GM19324 (cell line): ENCODE data around the gene C19orf25.

Source experiments
- ATAC-seq: cut with Tn5 transposase; IDR thresholded peaks from one replicate; pipeline ENCODE4 v1.9.1; 2021; ENCODE audit warnings: mild to moderate bottlenecking, moderate library complexity; ENCODE audit not compliant: unreplicated experiment, low FRiP score

Gene C19orf25

DNA sequence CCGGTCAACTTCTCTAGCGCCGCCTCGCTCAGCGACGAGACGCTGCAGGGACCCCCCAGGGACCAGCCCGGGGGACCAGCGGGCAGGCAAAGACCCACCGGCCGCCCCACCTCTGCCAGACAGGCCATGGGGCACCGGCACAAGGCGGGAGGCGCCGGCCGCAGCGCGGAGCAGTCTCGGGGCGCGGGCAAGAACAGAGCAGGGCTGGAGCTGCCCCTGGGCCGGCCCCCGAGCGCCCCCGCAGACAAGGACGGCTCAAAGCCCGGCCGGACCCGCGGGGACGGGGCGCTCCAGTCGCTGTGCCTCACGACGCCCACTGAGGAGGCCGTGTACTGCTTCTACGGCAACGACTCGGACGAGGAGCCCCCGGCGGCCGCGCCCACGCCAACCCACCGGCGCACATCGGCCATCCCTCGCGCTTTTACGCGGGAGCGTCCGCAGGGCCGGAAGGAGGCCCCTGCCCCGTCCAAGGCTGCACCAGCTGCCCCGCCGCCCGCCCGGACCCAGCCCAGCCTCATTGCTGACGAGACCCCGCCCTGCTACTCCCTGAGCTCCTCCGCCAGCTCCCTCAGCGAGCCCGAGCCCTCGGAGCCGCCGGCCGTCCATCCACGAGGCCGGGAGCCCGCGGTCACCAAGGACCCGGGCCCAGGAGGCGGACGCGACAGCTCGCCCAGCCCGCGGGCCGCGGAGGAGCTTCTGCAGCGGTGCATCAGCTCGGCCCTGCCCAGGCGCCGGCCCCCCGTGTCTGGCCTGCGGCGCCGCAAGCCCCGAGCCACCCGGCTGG lies 11.3 kb downstream of the C19orf25 start:
- ATAC-seq: no peak

DNA sequence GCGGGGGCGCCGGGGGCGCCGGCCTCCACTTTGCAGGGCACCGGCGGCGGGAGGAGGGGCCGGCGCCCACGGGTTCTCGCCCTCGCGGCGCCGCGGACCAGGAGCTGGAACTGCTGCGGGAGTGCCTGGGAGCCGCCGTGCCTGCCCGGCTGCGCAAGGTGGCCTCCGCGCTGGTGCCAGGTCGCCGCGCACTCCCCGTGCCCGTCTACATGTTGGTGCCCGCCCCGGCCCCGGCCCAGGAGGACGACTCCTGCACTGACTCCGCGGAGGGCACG lies 11.9 kb downstream of the C19orf25 start:
- ATAC-seq: no peak

DNA sequence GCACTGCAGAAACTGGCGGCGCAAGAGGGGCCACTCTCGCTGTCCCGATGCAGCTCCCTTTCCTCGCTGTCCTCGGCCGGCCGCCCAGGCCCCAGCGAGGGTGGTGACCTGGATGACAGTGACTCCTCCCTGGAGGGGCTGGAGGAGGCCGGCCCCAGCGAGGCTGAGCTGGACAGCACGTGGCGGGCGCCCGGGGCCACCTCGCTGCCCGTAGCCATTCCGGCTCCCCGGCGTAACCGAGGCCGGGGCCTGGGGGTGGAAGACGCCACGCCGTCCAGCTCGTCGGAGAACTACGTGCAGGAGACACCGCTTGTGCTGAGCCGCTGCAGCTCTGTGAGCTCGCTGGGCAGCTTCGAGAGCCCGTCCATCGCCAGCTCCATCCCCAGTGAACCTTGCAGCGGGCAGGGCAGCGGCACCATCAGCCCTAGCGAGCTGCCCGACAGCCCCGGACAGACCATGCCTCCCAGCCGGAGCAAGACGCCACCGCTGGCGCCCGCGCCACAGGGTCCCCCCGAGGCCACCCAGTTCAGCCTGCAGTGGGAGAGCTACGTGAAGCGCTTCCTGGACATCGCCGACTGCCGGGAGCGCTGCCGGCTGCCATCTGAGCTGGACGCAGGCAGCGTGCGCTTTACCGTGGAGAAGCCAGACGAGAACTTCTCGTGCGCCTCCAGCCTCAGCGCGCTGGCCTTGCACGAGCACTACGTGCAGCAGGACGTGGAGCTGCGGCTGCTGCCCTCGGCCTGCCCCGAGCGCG lies 12.4 kb downstream of the C19orf25 start:
- no peak for ATAC-seq

DNA sequence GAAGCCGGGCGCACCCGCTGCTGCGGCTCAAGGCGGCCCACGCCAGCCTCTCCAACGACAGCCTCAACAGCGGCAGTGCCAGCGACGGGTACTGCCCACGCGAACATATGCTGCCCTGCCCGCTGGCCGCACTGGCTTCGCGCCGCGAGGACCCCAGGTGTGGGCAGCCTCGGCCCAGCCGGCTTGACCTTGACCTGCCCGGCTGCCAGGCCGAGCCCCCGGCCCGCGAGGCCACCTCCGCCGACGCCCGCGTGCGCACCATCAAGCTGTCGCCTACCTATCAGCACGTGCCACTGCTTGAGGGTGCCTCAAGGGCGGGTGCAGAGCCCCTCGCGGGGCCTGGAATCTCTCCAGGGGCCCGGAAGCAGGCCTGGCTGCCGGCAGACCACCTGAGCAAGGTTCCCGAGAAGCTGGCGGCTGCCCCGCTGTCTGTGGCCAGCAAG lies 13.0 kb downstream of the C19orf25 start:
- no peak for ATAC-seq

DNA sequence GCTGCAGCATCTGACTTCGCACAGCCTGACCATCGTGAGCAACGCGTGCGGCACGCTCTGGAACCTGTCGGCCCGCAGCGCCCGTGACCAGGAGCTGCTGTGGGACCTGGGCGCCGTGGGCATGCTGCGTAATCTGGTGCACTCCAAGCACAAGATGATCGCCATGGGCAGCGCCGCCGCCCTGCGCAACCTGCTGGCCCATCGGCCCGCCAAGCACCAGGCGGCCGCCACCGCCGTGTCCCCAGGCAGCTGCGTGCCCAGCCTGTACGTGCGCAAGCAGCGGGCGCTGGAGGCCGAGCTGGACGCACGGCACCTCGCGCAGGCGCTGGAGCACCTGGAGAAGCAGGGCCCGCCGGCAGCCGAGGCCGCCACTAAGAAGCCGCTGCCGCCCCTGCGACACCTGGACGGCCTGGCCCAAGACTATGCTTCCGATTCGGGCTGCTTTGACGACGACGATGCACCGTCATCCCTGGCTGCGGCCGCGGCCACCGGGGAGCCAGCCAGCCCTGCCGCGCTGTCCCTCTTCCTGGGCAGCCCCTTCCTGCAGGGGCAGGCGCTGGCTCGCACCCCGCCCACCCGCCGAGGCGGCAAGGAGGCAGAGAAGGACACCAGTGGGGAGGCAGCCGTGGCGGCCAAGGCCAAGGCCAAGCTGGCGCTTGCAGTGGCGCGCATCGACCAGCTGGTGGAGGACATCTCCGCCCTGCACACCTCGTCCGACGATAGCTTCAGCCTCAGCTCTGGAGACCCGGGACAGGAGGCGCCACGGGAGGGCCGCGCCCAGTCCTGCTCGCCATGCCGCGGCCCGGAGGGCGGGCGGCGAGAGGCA lies 13.6 kb downstream of the C19orf25 start:
- no peak for ATAC-seq

DNA sequence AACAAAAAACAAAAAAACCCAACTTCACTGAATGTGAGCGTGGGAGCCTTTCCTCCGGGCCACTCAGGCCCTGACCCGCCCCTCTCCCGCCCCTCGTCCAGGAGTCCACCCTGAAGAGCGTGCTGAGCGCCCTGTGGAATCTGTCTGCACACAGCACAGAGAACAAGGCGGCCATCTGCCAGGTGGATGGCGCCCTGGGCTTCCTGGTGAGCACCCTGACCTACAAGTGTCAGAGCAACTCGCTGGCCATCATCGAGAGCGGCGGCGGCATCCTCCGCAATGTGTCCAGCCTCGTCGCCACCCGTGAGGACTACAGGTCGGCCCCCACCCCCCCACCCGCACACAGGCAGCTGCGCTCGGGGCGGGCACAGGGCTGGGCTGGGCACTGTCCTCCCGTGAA lies 17.2 kb downstream of the C19orf25 start:
- no peak for ATAC-seq

DNA sequence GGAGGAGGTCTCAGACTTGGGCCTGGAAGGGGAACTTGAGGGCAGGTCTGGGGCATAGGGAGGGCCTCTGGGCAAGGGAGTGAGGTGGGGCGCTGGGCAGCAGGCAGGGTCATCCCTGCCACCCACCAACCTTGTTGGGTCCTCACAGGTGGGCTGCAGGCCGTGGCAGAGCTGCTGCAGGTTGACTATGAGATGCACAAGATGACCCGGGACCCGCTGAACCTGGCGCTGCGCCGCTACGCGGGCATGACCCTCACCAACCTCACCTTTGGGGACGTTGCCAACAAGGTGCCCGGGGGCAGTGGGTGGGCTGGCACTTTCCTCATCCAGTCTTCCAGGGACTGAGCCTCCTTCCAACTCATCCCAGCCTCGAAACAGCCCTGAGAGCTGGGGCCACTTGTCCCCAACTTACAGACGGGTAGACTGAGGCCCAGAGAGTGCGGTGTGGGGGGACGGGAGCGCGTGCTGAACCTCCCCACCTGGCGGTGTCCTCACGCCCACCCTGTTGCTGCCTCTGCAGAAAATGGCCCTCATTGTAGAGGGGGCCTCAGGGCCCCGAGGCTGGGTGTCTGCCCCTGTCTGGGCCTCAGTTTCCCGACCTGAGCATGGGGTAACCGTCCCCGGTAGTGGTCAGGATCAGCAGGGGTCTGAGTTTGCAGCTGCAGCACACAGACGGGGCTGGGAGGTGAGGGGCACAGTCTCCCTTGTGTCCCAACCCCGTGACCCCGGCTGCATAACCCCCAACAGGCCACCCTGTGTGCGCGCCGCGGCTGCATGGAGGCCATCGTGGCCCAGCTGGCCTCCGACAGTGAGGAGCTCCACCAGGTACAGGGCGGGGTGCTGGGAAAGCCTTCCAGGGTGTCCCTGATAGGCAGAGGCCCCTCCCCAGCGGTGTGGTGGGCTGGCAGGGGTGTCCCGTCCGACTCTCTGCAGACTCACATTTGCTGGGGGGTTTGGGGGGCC lies 18.7 kb downstream of the C19orf25 start:
- no peak for ATAC-seq

DNA sequence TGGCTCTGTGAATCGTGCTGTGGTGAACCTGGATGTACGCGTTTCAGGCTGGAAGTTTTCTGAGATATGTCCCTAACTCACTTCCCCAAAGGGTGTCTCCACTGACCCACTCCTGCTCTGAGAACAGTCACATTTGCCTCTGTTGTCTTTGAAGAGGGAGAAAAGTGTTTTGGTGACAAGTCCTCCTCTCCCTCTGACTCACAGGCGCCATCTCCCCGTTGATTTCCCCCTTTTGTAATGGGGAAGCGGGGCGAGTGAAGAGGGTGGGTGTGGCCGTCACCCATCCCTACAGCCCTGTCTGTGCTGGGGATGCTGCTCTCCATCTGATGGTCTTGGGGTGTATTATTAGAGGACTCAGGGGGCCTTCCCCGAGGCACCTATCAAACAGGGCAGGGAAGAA lies 19.5 kb downstream of the C19orf25 start:
- ATAC-seq: no peak

DNA sequence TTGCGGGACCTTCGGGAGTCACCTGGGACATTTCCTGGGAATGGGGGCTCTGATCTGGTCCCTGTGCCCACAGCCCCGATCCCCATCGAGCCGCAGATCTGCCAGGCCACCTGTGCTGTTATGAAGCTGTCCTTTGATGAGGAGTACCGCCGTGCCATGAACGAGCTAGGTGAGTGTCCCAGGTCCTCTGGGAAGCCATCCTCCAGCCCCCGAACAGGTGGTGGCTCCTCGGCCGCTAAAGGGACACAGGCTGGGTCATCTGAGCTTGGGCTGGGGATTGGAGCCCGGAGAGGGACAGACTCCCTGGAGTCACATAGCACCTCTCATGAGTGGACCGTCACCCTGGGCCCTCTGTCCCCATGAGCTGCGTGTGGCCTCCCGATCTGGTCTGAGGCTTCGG lies 21.1 kb downstream of the C19orf25 start:
- ATAC-seq: no peak

DNA sequence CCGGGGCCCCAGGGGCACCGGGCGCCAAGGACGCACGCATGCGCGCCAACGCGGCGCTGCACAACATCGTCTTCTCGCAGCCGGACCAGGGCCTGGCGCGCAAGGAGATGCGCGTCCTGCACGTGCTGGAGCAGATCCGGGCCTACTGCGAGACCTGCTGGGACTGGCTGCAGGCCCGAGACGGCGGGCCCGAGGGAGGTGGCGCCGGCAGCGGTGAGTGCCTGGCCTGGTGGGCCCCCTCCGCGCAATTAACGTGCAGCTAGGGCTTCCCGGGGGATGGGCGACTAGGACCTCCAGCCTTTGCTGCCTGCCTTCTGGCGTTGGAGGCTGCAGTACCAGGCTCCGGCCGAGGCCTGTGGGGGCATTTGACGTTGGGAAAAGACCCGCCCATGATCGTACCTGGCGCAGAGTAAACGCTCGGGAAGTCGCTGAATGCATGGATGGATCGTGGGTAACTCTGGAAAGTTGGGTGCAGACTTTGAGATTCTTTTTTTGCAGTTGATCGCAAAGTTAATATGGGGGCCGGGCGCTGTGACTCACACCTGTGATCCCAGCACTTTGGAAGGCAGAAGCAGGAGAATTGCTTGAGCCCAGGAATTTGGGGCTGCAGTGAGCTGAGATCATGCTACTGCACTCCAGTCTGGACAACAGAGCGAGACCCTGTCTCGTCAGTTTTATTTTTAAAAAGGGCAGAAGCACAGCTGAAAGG lies 21.8 kb downstream of the C19orf25 start:
- no peak for ATAC-seq

DNA sequence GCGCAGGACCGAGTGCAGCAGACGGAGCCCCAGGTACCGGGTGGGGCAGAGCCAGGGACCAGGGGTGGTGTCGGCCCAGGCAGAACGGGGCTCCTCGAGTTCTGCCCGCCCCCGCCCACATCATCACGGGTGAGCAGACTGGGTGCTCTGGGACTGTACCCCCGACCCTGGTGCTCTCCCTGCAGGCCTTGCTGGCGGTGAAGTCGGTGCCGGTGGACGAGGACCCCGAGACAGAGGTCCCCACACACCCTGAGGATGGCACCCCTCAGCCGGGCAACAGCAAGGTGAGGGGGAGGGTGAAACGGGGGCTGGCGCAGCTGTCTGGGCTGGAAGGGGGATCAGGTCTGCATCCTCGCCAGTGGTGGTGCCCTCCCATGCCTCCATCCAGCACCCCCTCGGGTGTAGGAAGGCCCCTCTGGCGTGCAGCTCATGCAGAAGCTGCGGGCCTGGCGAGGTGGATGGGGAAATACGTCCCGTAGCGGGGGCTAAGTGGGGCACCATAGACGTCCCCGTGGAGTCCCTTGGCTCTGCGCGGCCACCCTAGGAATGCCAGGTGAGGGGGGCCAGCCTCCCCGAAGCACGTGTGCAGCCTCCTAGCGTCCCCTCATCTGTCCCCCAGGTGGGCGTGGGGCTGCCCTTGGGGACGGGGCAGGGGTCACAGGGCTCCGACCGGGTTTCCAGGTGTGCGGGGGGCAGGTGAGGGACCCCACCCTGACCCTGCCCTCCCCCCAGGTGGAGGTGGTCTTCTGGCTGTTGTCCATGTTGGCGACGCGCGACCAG lies 22.7 kb downstream of the C19orf25 start:
- ATAC-seq: no peak

DNA sequence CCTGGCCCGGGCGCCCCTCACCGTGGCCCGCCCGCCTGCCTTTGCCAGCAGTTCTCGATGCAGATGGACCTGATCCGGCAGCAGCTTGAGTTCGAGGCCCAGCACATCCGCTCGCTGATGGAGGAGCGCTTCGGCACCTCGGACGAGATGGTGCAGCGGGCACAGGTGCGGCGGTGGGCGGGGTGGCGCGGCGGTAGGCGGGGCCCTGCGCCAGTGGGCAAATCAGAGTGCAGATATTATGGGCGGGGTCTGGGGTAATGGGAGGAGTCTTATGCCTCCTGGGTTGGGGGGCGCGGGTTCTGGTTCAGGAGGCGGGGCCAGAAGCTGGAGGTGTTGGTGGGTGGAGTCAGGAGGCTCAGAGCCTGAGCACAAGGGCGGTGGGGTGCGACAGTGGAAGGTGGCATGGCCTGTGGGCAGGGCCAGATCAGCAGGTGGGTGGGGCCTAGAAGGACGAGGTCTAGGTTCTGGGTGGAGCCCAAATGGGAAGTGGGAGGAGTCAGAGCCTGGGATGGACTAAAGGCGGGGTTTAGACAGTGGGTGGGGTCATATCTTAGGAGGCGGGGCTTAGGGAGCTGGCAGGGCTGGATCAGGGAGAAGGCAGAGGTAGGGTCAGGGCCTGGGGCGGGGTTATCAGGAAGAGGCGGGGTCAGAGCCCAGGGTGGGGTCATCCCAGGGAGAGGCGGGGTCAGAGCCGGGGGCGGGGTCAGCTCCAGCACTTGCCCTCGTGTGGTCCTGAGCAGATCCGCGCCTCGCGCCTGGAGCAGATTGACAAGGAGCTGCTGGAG lies 23.5 kb downstream of the C19orf25 start:
- no peak for ATAC-seq

DNA sequence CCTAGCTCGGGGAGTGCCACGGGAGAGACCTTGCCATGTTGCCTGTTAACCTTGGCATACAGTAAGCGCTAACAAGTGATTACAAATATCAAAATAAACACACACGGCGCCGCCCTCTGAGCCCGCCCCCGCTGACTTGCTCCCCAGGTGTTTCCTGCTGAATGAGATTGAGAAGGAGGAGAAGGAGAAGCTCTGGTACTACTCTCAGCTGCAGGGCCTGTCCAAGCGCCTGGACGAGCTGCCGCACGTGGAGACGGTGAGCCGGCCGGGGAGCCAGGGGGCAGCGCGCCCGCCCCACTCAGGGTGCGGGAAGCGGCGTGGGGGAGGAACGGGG lies 24.0 kb downstream of the C19orf25 start:
- no peak for ATAC-seq

DNA sequence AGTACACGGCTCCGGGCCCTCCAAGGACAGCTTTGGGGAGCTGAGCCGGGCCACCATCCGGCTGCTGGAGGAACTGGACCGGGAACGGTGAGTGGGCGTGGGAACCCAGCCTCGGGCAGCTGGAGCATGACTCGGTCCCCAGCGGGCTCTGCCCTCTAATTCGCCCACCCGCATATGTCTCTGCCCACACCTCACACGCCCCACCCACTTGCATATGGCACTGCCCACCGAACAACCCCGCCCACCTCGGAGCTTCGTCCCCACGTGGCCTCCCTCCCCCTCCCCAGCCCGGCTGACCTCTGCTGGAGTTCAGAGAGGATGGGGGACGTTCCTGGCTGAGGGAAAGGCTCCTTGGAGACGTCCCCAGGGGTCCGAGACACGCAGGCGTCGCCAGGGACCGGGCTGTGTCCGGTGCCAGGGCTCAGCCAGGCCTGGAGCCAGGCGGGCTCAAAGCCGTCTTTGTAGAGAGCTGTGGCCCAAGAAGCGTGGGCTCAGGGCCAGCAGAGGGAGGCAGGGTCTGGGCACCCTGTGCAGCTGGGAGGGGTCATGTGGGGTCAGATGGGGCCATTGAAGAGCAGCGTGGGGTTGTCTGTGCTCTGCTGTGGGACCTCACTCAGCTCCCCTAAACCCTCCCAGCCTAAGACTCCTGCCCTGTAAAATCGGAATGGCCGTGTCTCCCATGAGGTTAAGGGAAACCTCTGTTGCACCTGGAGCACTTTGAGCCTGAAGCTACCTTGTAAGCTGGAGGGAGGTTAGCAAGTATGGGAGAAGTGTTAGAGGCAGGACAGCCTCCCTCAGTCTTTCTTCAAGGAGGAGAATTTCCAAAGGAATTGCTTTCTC lies 25.3 kb downstream of the C19orf25 start:
- no peak for ATAC-seq

DNA sequence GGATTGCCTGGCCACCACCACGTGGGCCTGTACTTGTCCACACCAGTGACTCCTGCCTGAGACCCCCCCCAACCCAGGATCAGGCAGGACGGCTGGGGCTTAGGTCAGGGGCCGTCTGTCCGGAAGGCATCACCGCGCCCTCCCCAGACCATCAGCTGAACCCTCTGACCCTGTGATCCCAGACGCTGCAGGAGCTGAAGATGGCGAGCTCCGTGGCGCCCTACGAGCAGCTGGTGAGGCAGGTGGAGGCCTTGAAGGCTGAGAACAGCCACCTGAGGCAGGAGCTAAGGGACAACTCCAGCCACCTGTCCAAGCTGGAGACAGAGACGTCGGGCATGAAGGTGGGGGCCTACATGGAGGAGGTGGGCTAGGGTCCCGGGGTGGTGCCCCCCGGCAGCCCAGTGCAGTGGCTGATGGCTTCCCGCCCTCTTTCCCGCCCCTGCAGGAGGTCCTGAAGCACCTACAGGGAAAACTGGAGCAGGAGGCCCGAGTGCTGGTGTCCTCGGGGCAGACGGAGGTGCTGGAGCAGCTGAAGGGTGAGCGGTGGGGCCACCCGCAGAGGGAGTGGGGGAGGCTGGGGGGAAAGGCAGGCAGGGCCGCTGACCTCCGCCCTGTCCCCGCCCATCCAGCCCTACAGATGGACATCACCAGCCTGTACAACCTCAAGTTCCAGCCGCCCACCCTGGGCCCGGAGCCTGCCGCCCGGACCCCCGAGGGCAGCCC lies 26.1 kb downstream of the C19orf25 start:
- no peak for ATAC-seq

DNA sequence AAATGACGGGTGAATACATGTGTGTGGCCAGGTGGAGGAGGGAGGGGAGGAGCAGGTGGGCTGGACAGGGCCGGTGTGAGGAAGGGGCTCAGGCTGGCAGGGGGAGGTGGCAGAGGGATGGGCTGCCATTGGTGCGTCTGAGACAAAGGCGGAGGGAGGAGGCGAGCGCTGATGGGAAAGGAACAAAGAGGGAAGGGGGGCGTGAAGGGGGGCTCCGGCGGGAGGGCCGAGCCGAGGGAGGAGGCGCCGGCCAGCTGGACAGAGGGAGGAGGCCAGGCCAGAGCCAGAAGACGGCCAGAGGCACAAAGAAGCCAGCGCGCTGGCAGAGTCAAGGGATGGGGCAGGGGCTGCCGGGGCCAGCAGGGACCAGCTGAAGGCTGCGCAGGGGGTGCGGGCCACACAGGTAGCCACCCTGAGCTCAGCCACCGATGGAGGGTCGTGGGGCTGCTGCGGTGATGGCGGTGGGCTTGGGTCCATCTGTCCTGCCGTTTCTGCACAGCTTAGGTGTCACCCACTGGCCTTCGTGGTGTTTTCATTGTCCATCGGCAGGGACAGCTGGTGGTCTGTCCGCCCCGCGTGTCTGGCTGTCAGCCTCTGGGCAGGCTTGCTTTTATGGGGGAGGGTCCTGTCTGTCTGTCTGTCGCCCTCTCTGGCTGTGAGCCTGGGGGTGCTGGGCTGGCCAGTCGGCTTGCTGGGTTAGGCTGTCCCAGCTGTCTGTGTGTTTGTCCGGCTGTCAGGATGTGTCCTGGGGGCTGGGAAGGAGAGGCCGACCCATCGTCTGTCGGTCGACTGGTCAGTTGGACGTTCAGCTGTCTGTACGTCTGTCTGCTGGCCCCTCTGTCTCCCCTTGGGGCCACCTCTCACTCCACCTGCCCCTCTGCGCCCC lies 26.9 kb downstream of the C19orf25 start:
- no peak for ATAC-seq
